GM23338 (cell line): ENCODE data around the gene CDH20. TPM values are rescaled to one million over a fixed set of nuclear protein-coding genes. Genes with fewer than 3 reads are reported as not detected.

Experiments
- ATAC-seq: fragments of 200-7000 bp; cut with Tn5 transposase; 3 replicates; pipeline ENCODE4 v1.9.1; 2020
- DNase-seq: peaks from one replicate; pipeline ENCODE4 v3.0.0-alpha.2; 2015; ENCODE audit warnings: low spot score
- H2AFZ ChIP-seq: fragments of 200-600 bp; sonication (generic); 2 replicates; pipeline ENCODE4 v1.8.0; 2016; ENCODE audit warnings: antibody characterized with exemption, mild to moderate bottlenecking, moderate library complexity
- H3F3A ChIP-seq: fragments of 200-600 bp; sonication (generic); replicated peaks from 2 replicates; pipeline ENCODE4 v1.8.0; 2017; ENCODE audit warnings: antibody characterized with exemption, mixed run types, low read depth
- H3K27ac ChIP-seq: fragments of 200-600 bp; sonication (generic); 2 replicates; pipeline ENCODE4 v1.6.1; 2016; ENCODE audit warnings: low read depth
- H3K27me3 ChIP-seq: fragments of 200-600 bp; sonication (generic); 2 replicates; pipeline ENCODE4 v1.8.0; 2016; ENCODE audit warnings: mild to moderate bottlenecking, mixed run types, moderate library complexity; ENCODE audit not compliant: insufficient read depth
- H3K36me3 ChIP-seq: fragments of 200-600 bp; sonication (generic); 2 replicates; pipeline ENCODE4 v1.8.0; 2016; ENCODE audit warnings: mild to moderate bottlenecking; ENCODE audit not compliant: insufficient read depth
- H3K4me1 ChIP-seq: fragments of 200-600 bp; sonication (generic); 2 replicates; pipeline ENCODE4 v1.8.0; 2016; ENCODE audit warnings: mild to moderate bottlenecking, moderate library complexity; ENCODE audit not compliant: insufficient read depth
- H3K4me2 ChIP-seq: fragments of 200-600 bp; sonication (generic); 2 replicates; pipeline ENCODE4 v1.7.1; 2017; ENCODE audit warnings: mixed run types
- H3K4me3 ChIP-seq: fragments of 200-600 bp; sonication (generic); 2 replicates; pipeline ENCODE4 v1.6.1; 2016; ENCODE audit warnings: mixed run types
- H3K79me2 ChIP-seq: fragments of 200-600 bp; sonication (generic); replicated peaks from 2 replicates; pipeline ENCODE4 v1.8.0; 2017; ENCODE audit warnings: mild to moderate bottlenecking; ENCODE audit not compliant: insufficient read depth
- H3K9me2 ChIP-seq: fragments of 200-600 bp; sonication (generic); 2 replicates; pipeline ENCODE4 v1.8.0; 2017; ENCODE audit not compliant: insufficient read depth
- H4K20me1 ChIP-seq: fragments of 200-600 bp; sonication (generic); replicated peaks from 2 replicates; pipeline ENCODE4 v1.8.0; 2017; ENCODE audit warnings: mild to moderate bottlenecking; ENCODE audit not compliant: insufficient read depth
- H3K27ac Mint-ChIP-seq: 2 replicates; pipeline ENCODE4 v1.8.0; 2020; ENCODE audit warnings: inconsistent platforms, mild to moderate bottlenecking, moderate library complexity, mixed read lengths
- H3K27me3 Mint-ChIP-seq: 3 replicates; pipeline ENCODE4 v1.8.0; 2022; ENCODE audit warnings: low read depth, mild to moderate bottlenecking, moderate library complexity, mixed read lengths, inconsistent platforms; ENCODE audit not compliant: insufficient read depth, poor library complexity
- H3K36me3 Mint-ChIP-seq: 3 replicates; pipeline ENCODE4 v1.8.0; 2021; ENCODE audit warnings: low read depth, mild to moderate bottlenecking, inconsistent platforms, moderate library complexity, mixed read lengths
- H3K4me1 Mint-ChIP-seq: 3 replicates; pipeline ENCODE4 v1.8.0; 2020; ENCODE audit warnings: mild to moderate bottlenecking, inconsistent platforms, mixed read lengths
- H3K4me3 Mint-ChIP-seq: 3 replicates; pipeline ENCODE4 v1.8.0; 2021; ENCODE audit warnings: moderate library complexity, mild to moderate bottlenecking, inconsistent platforms, mixed read lengths
- H3K9me3 Mint-ChIP-seq: 3 replicates; pipeline ENCODE4 v1.8.0; 2020; ENCODE audit warnings: moderate library complexity, mild to moderate bottlenecking, inconsistent platforms, mixed read lengths
- CREB1 ChIP-seq: fragments of 250-450 bp; sonication (Bioruptor Pico); IDR thresholded peaks from 2 replicates; pipeline ENCODE4 v1.5.0; 2020; ENCODE audit warnings: low read depth, mild to moderate bottlenecking, moderate library complexity
- CTCF ChIP-seq, 2 experiments: fragments of 200-600 bp in 1 of 2; sonication (generic) in 1 of 2; conservative IDR thresholded peaks; 2 replicates each; pipeline versions ENCODE4 v1.5.1 to v1.6.1; 2016 to 2017; ENCODE audit warnings: antibody characterized with exemption in 2 of 2, low read depth in 2 of 2, mild to moderate bottlenecking in 2 of 2, moderate library complexity in 1 of 2
- ETS1 ChIP-seq: IDR thresholded peaks from 2 replicates; pipeline ENCODE4 v1.6.1; 2016; ENCODE audit warnings: antibody characterized with exemption
- EZH2 ChIP-seq: fragments of 200-600 bp; sonication (generic); IDR thresholded peaks from one replicate; pipeline ENCODE4 v1.8.0; 2017; ENCODE audit warnings: antibody characterized with exemption, mild to moderate bottlenecking, low read depth; ENCODE audit not compliant: unreplicated experiment
- EZH2phosphoT487 ChIP-seq: fragments of 200-600 bp; sonication (generic); IDR thresholded peaks from one replicate; pipeline ENCODE4 v1.8.1; 2018; ENCODE audit warnings: antibody characterized with exemption; ENCODE audit not compliant: unreplicated experiment
- JUNB ChIP-seq: IDR thresholded peaks from one replicate; pipeline ENCODE4 v1.6.1; 2016; ENCODE audit warnings: antibody characterized with exemption; ENCODE audit not compliant: unreplicated experiment
- NANOG ChIP-seq: IDR thresholded peaks from 2 replicates; pipeline ENCODE4 v1.6.1; 2016; ENCODE audit warnings: antibody characterized with exemption, borderline replicate concordance
- POLR2AphosphoS5 ChIP-seq: IDR thresholded peaks from 2 replicates; pipeline ENCODE4 v1.6.1; 2016; ENCODE audit warnings: antibody characterized with exemption, low read depth
- STAT1 ChIP-seq: IDR thresholded peaks from one replicate; pipeline ENCODE4 v1.6.1; 2016; ENCODE audit warnings: antibody characterized with exemption; ENCODE audit not compliant: unreplicated experiment
- ZNF462 ChIP-seq: fragments of 250-450 bp; sonication (Bioruptor Pico); IDR thresholded peaks from 2 replicates; pipeline ENCODE4 v1.5.0; 2020; ENCODE audit warnings: mild to moderate bottlenecking, moderate library complexity
- polyA plus RNA-seq: library from polyadenylated mRNA; unstranded; fragments of >200 nt; fragmentation: Nextera tagmentation; extraction: Ambion mirVana; gene quantifications from 2 replicates; pipeline ENCODE4 v1.2.1, GENCODE V29; 2016
- total RNA-seq: library from RNA; depleted of rRNA; stranded (reverse); fragments of >200 nt; shearing (Covaris generic); gene quantifications from 2 replicates; pipeline ENCODE4 v1.2.3, GENCODE V29; 2014

Gene CDH20
- total and polyA plus RNA-seq, 2 experiments from 2014 or later = 1.0 TPM; not detected in 1

GRCh38 chr18:61470031-61470674 is 136.9 kb downstream of the CDH20 start:
- H2AFZ ChIP-seq = no peak overlapping the region
- Mint-ChIP-seq H3K27ac (no peak overlapping the region), H3K4me3 (no peak overlapping the region), H3K27me3 (peaks cover 3% of the 10 kb centered on the region), H3K36me3 (no peaks in the 10 kb centered on the region), H3K4me1 (0 out of 3 replicates have a peak, but pooled peaks cover 2% of the 10 kb centered on the region), H3K9me3 (no peaks in the 10 kb centered on the region)
- H3F3A ChIP-seq = no peaks in the 10 kb centered on the region
- no peaks in the 10 kb centered on the region for H3K79me2 ChIP-seq
- H3K4me2 ChIP-seq = no peak overlapping the region
- DNase-seq (no peak), ATAC-seq (no peak)
- H3K36me3 ChIP-seq = no peaks in the 10 kb centered on the region
- no peak overlapping the region for H3K4me3 ChIP-seq
- TF ChIP-seq ETS1 (no peak), NANOG (no peak), CTCF (conservative IDR thresholded peaks at IDR 0.05; ENCODE audit: low read depth in 2 of 2) (no peak), JUNB (no peak)
- peaks cover 13% of the 10 kb centered on the region; the same call in 1 of the 2 replicates for H3K4me1 ChIP-seq
- H3K27ac ChIP-seq = no peak overlapping the region
- H3K27me3 ChIP-seq = no peaks in the 10 kb centered on the region
- H4K20me1 ChIP-seq = no peaks in the 10 kb centered on the region
- no peaks in the 10 kb centered on the region for H3K9me2 ChIP-seq

GRCh38 chr18:61471541-61471940 is 138.3 kb downstream of the CDH20 start:
- peaks cover 3% of the 10 kb centered on the region for H3K27me3 Mint-ChIP-seq
- Histone ChIP-seq H3K4me3 (no peak overlapping the region), H3K4me2 (no peak overlapping the region), H3F3A (no peaks in the 10 kb centered on the region), H3K9me2 (no peaks in the 10 kb centered on the region), H3K79me2 (no peaks in the 10 kb centered on the region), H3K4me1 (peaks cover 13% of the 10 kb centered on the region; the same call in 1 of the 2 replicates), H3K27me3 (no peaks in the 10 kb centered on the region), H4K20me1 (no peaks in the 10 kb centered on the region), H2AFZ (peak overlapping the region; percentile 86; the same call in 1 of the 2 replicates), H3K36me3 (no peaks in the 10 kb centered on the region), H3K27ac (no peak overlapping the region)
- H3K4me1 Mint-ChIP-seq = 0 out of 3 replicates have a peak, but pooled peaks cover 2% of the 10 kb centered on the region
- H3K9me3 Mint-ChIP-seq = no peaks in the 10 kb centered on the region
- no peaks in the 10 kb centered on the region for H3K36me3 Mint-ChIP-seq
- no peak for DNase-seq
- H3K27ac Mint-ChIP-seq = no peak overlapping the region
- no peak overlapping the region for H3K4me3 Mint-ChIP-seq
- ATAC-seq = no peak
- TF ChIP-seq EZH2 (no peak), ETS1 (no peak), POLR2AphosphoS5 (no peak), JUNB (no peak), CREB1 (CRISPR knock-in tag) (no peak), NANOG (no peak), EZH2phosphoT487 (no peak), ZNF462 (CRISPR knock-in tag) (no peak), STAT1 (no peak)
